ENCODE measurements around the gene RPL31.

- TF ChIP-seq CTCF (IDR thresholded peaks at IDR 0.05; ENCODE audit: insufficient read depth, low read length, poor library complexity, severe bottlenecking) (no peak), EZH2phosphoT487 (conservative IDR thresholded peaks at IDR 0.05; ENCODE audit: low read length) (no peak)
These were observed 2.7 kb downstream of the RPL31 start for GRCh38 chr2:101004620-101005325.

All from SU-DHL-6 (cell line).